ENCODE measurements around the gene CHST11.

The CHST11 gene

GRCh38 chr12:104692557-104693218 is 235.9 kb downstream of the CHST11 start:
- no peak for TF ChIP-seq CTCF (IDR thresholded peaks at IDR 0.05; ENCODE audit: control insufficient read depth, insufficient read depth, low read depth, low read length, missing control alignments)
- no peak for DNase-seq (ENCODE audit: low read depth)
- no peak overlapping the region for H3K4me3 ChIP-seq (ENCODE audit: control insufficient read depth, low read depth, low read length)

GRCh38 chr12:104693493-104693892 is 236.7 kb downstream of the CHST11 start:
- DNase-seq (ENCODE audit: low read depth) = no peak
- TF ChIP-seq CTCF (IDR thresholded peaks at IDR 0.05; ENCODE audit: control insufficient read depth, insufficient read depth, low read depth, low read length, missing control alignments) = no peak
- H3K4me3 ChIP-seq (ENCODE audit: control insufficient read depth, low read depth, low read length) = no peak overlapping the region

- no peak overlapping the region for H3K4me3 ChIP-seq (ENCODE audit: control insufficient read depth, low read depth, low read length)
- no peak for DNase-seq (ENCODE audit: low read depth)
- TF ChIP-seq CTCF (IDR thresholded peaks at IDR 0.05; ENCODE audit: control insufficient read depth, insufficient read depth, low read depth, low read length, missing control alignments) = no peak
Measured at GRCh38 chr12:104694161-104694560, 237.4 kb downstream of the CHST11 start.

GRCh38 chr12:104694711-104695110 is 238.0 kb downstream of the CHST11 start:
- no peak for TF ChIP-seq CTCF (IDR thresholded peaks at IDR 0.05; ENCODE audit: control insufficient read depth, insufficient read depth, low read depth, low read length, missing control alignments)

GRCh38 chr12:104695453-104696148 is 238.9 kb downstream of the CHST11 start:
- H3K4me3 ChIP-seq (ENCODE audit: control insufficient read depth, low read depth, low read length) = no peak overlapping the region
- no peak for TF ChIP-seq CTCF (IDR thresholded peaks at IDR 0.05; ENCODE audit: control insufficient read depth, insufficient read depth, low read depth, low read length, missing control alignments)
- peak; percentile 63 for DNase-seq (ENCODE audit: low read depth)

More at GRCh38 chr12:104694711-104695110, 238.0 kb downstream of the CHST11 start:
- DNase-seq (ENCODE audit: low read depth) = no peak
- no peak overlapping the region for H3K4me3 ChIP-seq (ENCODE audit: control insufficient read depth, low read depth, low read length)

- H3K4me3 ChIP-seq (ENCODE audit: control insufficient read depth, low read depth, low read length) = no peak overlapping the region
- no peak for DNase-seq (ENCODE audit: low read depth)
- no peak for TF ChIP-seq CTCF (IDR thresholded peaks at IDR 0.05; ENCODE audit: control insufficient read depth, insufficient read depth, low read depth, low read length, missing control alignments)
Measured at GRCh38 chr12:104697186-104697585, 240.4 kb downstream of the CHST11 start.
